Measurements from ENCODE around the gene JUNB.

GRCh38 chr19:12833418-12833737, 42.1 kb downstream of the JUNB start:
- TF ChIP-seq CTCF (IDR thresholded peaks at IDR 0.05) (no peak), MAZ (IDR thresholded peaks at IDR 0.05; ENCODE audit: borderline replicate concordance, low read depth, low read length) (no peak), ESRRA (IDR thresholded peaks at IDR 0.05; ENCODE audit: borderline replicate concordance, low read length) (no peak), MYC (IDR thresholded peaks at IDR 0.05; ENCODE audit: borderline replicate concordance, low read length) (no peak), RAD21 (conservative IDR thresholded peaks at IDR 0.05 in 1 of 2, IDR thresholded peaks at IDR 0.05 in 1 of 2) (no peak), MAX (IDR thresholded peaks at IDR 0.05) (no peak), POLR2A (IDR thresholded peaks at IDR 0.05; ENCODE audit: low read length) (no peak)

Data from A549 (cell line).